ENCODE data around the gene ZC3H12C.

Gene ZC3H12C

GRCh38 chr11:110113505-110113904 lies 20.3 kb downstream of the ZC3H12C start:
- no peak for TF ChIP-seq CTCF (IDR thresholded peaks at IDR 0.05; ENCODE audit: borderline replicate concordance, control extremely low read depth, extremely low read depth, insufficient read depth, missing control alignments)
- in situ Hi-C loops (cut with MboI; ENCODE audit: low sequenced_read_pairs, unreplicated experiment): no loop called here
- DNase-seq (ENCODE audit: low spot score): no peak

DNA sequence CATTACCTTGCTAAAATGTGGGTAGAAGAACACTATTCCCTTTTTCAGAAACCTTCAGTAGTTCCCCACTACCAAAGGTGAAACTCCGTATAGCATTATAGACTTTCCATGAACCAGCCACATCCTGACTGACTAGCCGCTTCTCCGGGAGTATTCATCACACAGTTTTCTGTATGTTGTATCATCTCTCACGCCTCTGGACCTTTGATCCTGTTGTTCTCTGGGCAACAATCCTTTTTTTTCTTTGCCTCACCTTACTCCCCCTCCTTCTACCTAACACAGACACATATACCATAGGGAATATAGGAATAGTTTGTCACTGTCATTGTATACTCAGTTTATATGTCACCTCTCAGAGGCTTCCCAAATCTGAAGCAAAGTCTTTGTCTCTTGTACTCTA lies 20.8 kb downstream of the ZC3H12C start:
- no peak for TF ChIP-seq CTCF (IDR thresholded peaks at IDR 0.05; ENCODE audit: borderline replicate concordance, control extremely low read depth, extremely low read depth, insufficient read depth, missing control alignments)
- no peak for DNase-seq (ENCODE audit: low spot score)
- in situ Hi-C loops (cut with MboI; ENCODE audit: low sequenced_read_pairs, unreplicated experiment): no loop called here

DNA sequence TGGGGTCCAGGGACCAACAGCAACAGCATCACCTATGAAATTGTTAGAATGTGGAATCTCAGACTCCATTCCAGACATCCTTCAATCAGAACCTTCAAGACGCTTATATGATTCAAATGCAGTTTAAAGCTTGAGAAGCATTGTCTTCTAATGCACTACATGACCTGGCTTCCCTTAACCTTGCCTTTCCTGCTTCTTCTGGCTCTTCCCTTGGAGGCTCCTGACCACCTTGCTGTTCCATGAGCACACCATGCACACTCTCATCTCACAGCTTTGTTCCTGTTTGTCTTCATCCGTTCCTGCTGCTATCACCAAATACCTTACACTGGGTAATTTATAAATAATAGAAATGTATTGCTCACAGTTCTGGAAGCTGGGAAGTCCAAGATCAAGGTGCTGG lies 26.1 kb downstream of the ZC3H12C start:
- in situ Hi-C loops (cut with MboI; ENCODE audit: low sequenced_read_pairs, unreplicated experiment): no loop called here
- DNase-seq (ENCODE audit: low spot score): no peak
- no peak for TF ChIP-seq CTCF (IDR thresholded peaks at IDR 0.05; ENCODE audit: borderline replicate concordance, control extremely low read depth, extremely low read depth, insufficient read depth, missing control alignments)

DNA sequence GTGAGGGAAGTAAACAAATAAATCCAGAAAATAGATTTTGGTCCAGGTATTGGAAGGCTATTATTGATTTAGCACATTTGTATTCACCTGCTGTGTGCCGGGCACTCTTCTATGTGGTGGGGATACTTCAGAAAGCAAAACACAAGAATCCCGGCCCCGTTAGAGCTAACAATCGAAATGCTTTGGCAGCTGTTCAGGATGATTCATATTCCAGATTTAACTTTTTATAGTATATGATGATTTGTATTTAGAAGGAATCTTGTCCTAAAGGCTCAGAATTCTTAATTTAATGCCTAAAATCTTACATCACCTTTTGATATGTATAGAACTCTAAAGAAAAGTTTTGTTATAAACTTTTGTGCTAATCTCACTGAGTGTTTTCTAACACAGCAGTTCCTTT lies 28.0 kb downstream of the ZC3H12C start:
- DNase-seq (ENCODE audit: low spot score): no peak
- no peak for TF ChIP-seq CTCF (IDR thresholded peaks at IDR 0.05; ENCODE audit: borderline replicate concordance, control extremely low read depth, extremely low read depth, insufficient read depth, missing control alignments)
- in situ Hi-C loops (cut with MboI; ENCODE audit: low sequenced_read_pairs, unreplicated experiment): no loop called here

GRCh38 chr11:110123003-110123402 lies 29.8 kb downstream of the ZC3H12C start:
- in situ Hi-C loops (cut with MboI; ENCODE audit: low sequenced_read_pairs, unreplicated experiment): no loop called here
- TF ChIP-seq CTCF (IDR thresholded peaks at IDR 0.05; ENCODE audit: borderline replicate concordance, control extremely low read depth, extremely low read depth, insufficient read depth, missing control alignments): no peak
- DNase-seq (ENCODE audit: low spot score): no peak

DNA sequence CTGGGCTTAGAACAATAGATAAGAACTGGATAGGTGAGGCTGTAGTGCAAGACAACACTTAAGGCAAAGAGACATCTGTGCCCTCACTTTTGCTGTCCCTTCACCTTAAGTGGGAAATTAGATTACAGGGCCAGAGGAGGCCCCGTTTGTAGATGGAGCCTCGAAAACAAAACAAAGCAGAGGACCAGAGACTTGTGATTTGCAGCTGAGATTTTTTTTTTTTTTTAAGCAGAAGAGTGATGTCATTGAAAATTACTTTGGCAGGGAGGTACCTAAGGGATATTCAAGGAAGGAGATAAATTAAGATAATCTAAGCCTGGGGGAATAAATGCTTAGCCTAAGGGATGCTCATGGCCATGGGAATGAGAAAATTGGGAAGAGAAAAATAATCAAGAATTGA lies 31.4 kb downstream of the ZC3H12C start:
- DNase-seq (ENCODE audit: low spot score): no peak
- in situ Hi-C loops (cut with MboI; ENCODE audit: low sequenced_read_pairs, unreplicated experiment): no loop called here
- no peak for TF ChIP-seq CTCF (IDR thresholded peaks at IDR 0.05; ENCODE audit: borderline replicate concordance, control extremely low read depth, extremely low read depth, insufficient read depth, missing control alignments)

DNA sequence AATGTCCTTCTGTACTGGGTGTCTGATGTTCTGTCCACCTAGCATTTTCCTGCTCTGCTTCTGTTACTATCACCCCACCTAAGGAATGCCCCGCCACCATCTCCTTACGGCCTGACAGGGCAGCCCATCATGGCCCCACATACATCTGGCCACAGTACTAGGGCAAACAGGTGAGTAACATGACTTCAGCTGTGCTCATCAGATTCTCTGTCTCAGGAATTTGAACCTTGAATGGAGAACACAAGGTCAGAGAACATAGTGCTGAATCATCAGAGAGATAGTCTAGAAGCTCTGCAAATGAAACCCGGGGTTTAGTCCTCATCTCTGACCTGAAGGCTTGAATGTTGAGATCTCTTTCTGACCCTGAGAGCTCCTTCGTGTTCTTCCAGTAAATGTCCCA lies 32.4 kb downstream of the ZC3H12C start:
- DNase-seq (ENCODE audit: low spot score): no peak
- in situ Hi-C loops (cut with MboI; ENCODE audit: low sequenced_read_pairs, unreplicated experiment): no loop called here
- TF ChIP-seq CTCF (IDR thresholded peaks at IDR 0.05; ENCODE audit: borderline replicate concordance, control extremely low read depth, extremely low read depth, insufficient read depth, missing control alignments): no peak

All from GM13976 (cell line).